Liver (tissue), 3 donors: ENCODE results near the gene LRRC8A.

Experiments
- CTCF ChIP-seq: fragments of 150-350 bp; IDR thresholded peaks from 2 replicates; pipeline ENCODE4 v1.5.1; 2017; ENCODE audit warnings: improper control_type of control experiment, low read depth, low read length; ENCODE audit not compliant: missing input control
- EGR1 ChIP-seq, 2 donors: IDR thresholded peaks; 2 replicates each; pipeline ENCODE4 v1.6.1; 2016 to 2018; ENCODE audit warnings: antibody characterized with exemption in 2 of 2, low read depth in 2 of 2
- GABPA ChIP-seq, 2 donors: IDR thresholded peaks in 1 of 2; conservative IDR thresholded peaks in 1 of 2; 2 replicates each; pipeline ENCODE4 v1.6.1; 2016; ENCODE audit warnings: antibody characterized with exemption in 2 of 2, mild to moderate bottlenecking in 1 of 2, moderate library complexity in 1 of 2
- HNF4A ChIP-seq, 2 donors: conservative IDR thresholded peaks; 2 replicates each; pipeline ENCODE4 v1.6.1; 2016; ENCODE audit warnings: antibody characterized with exemption in 2 of 2, mild to moderate bottlenecking in 2 of 2
- JUND ChIP-seq, 2 donors: IDR thresholded peaks; 2 replicates each; pipeline ENCODE4 v1.6.1; 2016; ENCODE audit warnings: antibody characterized with exemption in 2 of 2
- MAX ChIP-seq: IDR thresholded peaks from 2 replicates; pipeline ENCODE4 v1.6.1; 2016; ENCODE audit warnings: antibody characterized with exemption
- RAD21 ChIP-seq, 2 donors: IDR thresholded peaks; 2 replicates each; pipeline ENCODE4 v1.6.1; 2016; ENCODE audit warnings: antibody characterized with exemption in 2 of 2, mild to moderate bottlenecking in 2 of 2
- REST ChIP-seq: IDR thresholded peaks from 2 replicates; pipeline ENCODE4 v1.6.1; 2016; ENCODE audit warnings: antibody characterized with exemption, mild to moderate bottlenecking
- RXRA ChIP-seq, 2 donors: IDR thresholded peaks; 2 replicates each; pipeline ENCODE4 v1.6.1; 2017 to 2018; ENCODE audit warnings: antibody characterized with exemption in 2 of 2, mild to moderate bottlenecking in 1 of 2
- SP1 ChIP-seq: IDR thresholded peaks from 2 replicates; pipeline ENCODE4 v1.6.1; 2018; ENCODE audit warnings: antibody characterized with exemption, mild to moderate bottlenecking
- TAF1 ChIP-seq: conservative IDR thresholded peaks from 2 replicates; pipeline ENCODE4 v1.6.1; 2016; ENCODE audit warnings: antibody characterized with exemption, mild to moderate bottlenecking
- YY1 ChIP-seq: IDR thresholded peaks from 2 replicates; pipeline ENCODE4 v1.6.1; 2016; ENCODE audit warnings: antibody characterized with exemption, mild to moderate bottlenecking
- donor health status: healthy.
- donor health status: healthy.

GRCh38 chr9:128908372-128908771 lies 26.4 kb downstream of the LRRC8A start:
- TF ChIP-seq CTCF, result no peak
- TF ChIP-seq TAF1, result no peak
- no peak for TF ChIP-seq YY1
- no peak for TF ChIP-seq RAD21 (IDR thresholded peaks at IDR 0.05)
- no peak for TF ChIP-seq HNF4A (conservative IDR thresholded peaks at IDR 0.05)
- no peak for TF ChIP-seq REST
- TF ChIP-seq MAX, result no peak
- no peak for TF ChIP-seq SP1
- no peak for TF ChIP-seq JUND (IDR thresholded peaks at IDR 0.05)
- TF ChIP-seq GABPA (IDR thresholded peaks at IDR 0.05 in 1 of 2, conservative IDR thresholded peaks at IDR 0.05 in 1 of 2), result no peak
- no peak for TF ChIP-seq EGR1 (IDR thresholded peaks at IDR 0.05; ENCODE audit: low read depth in 2 of 2)
- TF ChIP-seq RXRA (IDR thresholded peaks at IDR 0.05), result no peak
